Activated T-helper 9 cell treated with anti-CD3 and anti-CD28 coated beads, Interleukin-2, amount 50 U/mL, for 16 hours (primary cell): ENCODE results near the gene XDH.

ENCODE experiments used
- DNase-seq: peaks from one replicate; pipeline ENCODE4 v3.0.0-alpha.2; 2020; ENCODE audit warnings: low read depth

Gene XDH

DNA sequence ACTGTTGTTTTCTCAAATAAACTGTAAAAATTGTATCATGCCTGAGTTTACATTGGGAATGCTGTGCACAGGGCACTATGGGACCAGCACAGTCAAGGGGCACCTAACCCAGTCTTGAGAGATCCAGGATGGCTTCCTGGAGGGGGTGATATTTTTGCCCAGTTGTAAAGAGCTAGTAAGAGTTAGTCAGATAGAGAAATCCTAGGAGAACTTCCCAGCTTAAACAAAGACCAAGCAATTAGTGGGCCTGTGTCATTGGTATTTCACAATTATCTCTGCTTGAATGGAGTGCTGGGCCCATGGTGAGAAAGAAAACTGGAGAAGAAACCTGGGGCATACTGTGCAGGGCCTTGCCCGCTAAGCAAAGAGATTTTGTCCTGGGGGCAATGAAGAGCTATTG lies 12.2 kb downstream of the XDH start:
- no peak for DNase-seq

DNA sequence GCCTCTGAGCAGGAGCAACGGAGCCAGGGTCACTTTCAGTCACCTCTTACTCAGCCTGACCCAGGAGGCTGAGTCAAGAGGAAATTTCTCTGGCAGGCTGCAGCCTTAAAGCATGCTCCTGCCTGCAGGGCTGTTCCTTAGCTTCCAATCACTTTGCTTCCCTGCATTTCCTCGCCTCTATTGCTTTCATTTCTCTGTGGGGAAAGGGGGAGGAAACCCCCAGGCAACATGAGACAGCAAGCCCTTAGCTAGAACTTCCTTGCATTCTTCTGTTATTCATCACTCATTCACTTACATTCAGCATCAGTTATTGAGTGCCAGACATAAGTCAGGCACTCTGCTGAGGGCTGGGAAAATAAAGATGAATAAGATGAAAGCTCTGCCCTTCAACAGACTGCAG lies 13.0 kb downstream of the XDH start:
- no peak for DNase-seq

DNA sequence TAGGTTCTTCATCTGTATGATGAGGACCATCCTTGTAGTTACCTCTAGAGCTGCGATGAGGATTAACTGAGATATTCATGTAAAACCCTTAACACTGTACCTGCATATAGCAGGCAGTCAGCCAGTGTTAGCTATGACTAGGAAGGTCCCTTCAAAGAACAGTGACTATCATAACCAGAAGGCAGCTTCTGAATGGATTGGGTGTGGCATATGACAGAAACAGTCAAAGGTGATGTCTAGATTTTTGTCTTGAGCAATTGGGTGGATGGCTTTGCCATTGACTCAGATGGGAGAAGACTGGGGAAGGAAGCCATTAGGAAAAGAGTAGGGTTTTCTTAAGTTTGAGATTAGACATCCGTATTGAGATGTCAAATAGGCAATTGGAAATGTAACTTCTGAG lies 15.7 kb downstream of the XDH start:
- DNase-seq = no peak

DNA sequence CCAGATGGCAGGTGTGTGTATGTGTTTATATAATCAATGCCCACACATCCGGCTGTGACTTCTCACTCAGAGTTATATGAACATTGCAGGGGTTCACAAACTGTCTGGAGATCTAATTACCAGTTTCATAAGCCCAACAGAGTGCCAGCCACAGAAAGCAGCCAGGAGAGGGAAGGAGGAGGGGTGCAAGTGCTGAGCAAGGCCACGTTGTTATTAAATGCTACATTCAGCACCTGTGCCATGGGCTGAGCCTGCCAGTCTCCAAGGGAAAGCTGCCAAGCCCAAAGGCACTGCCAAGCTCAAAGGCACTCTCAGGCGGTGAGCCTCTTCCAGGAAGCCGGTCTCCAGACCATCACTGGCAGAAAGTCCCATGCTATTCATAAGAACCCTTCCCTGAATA lies 17.4 kb downstream of the XDH start:
- no peak for DNase-seq

DNA sequence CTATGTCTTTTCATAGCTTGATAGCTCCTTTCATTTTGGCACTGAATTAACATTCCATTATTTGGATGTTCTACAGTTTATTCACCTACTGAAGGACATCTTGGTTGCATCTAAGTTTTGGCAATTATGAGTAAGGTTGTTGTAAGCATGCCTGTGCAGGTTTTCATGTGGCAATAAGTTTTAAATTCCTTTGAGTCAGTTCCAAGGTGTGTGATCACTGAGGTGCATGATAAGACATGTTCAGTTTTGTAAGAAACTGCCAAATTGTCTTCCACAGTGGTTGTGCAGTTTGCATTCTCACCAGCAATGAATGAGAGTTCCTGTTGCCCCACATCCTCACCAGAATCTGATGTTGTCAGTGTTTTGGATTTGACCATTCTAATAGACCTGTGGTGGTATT lies 24.2 kb downstream of the XDH start:
- DNase-seq = no peak

DNA sequence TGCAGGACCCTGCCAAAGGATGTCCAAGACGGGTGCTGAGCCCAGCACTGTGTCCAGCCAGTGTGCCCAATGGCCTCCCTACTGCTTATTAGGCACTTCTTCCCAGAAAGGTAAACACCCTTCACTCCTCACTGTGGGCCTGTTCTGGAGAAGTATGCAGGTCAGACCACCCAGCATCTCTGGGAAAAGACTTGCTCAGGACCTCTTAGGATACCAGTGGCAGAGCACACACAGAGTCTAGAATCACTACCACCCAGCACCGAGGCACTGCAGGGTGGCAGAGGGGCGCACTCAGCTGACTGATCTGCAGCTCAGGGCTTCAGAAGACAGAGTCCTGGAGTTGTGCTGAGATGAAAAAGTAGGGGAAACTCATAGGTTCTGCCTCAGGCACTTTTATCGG lies 25.8 kb downstream of the XDH start:
- no peak for DNase-seq

DNA sequence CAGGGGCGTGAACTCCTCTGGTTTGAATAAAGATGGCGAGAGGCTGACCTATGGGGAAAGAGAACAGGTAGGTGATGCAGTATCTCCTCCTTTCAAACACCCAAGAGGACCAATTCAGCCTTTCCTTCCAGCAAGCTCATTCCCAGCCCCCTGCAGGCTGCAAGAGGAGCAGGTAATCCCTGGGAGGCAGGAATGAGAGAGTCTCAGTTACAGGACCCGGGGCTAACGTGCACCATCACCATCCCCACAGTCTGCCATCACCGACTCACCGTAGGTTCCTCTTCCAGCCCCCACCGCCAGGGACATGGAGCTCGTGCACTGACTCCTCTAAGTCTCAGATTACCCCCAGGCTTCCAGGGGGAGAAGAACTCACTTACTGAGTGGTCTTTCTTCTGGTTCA lies 26.7 kb downstream of the XDH start:
- DNase-seq = no peak

DNA sequence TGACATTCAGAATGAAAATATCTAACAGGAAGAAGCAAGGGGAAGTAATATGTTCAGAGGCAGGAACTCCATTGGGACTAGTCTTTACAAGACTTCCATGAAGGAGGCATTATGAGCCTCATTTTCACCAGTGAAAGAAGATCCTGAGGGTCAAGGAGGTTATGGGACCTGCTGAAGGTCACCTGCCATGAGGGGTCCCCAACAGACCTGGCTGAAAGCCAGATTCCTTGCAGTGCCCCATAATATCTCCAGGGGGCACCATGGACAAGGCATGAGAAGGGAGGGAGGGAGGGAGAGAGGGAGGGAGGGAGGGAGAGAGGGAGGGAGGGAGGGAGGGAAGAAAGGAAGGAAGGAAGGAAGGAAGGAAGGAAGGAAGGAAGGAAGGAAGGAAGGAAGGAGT lies 27.9 kb downstream of the XDH start:
- no peak for DNase-seq

DNA sequence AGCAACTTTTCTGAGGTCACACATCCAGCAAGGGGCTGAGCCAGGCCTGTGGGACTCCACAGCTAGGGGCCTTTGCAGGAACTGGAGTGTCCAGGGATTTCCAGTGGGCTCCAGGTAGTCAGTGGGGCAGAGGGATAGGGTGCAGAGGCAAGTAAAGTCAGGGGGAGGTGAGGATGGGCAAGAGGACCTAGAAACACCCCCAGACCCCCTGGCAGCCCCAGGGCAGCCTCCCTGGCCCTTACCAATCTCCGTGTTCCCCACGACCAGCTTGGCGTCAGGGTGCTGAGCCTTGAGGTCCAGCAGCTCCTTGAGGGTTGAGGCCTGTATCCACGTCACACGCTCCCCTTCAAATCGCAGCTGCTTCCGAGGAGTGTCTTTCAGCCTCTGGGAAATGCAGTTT lies 28.4 kb downstream of the XDH start:
- DNase-seq = no peak

DNA sequence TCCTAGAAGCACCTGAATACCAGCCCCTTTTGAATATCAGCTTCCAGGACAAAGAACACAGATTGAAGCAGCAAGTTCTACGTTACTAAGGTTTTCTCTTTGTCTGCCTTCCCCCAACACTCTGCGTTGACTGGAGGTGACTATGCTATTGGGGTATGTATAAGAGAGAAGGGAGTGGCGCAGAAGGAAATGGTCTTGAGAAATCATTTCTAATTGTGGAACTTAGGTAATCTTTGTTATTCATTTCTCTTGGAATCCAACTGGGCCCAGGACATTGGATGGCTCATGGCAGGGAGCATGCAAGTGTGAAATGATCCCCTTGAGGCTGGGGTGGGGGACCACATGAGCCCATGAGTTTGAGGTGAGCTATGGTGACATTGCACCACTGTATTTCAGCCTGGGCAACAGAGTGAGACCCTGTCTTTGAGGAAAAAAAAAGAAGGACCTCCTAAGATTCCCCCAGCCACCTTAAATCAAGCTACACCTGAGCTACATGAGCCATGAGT lies 29.7 kb downstream of the XDH start:
- DNase-seq = no peak

DNA sequence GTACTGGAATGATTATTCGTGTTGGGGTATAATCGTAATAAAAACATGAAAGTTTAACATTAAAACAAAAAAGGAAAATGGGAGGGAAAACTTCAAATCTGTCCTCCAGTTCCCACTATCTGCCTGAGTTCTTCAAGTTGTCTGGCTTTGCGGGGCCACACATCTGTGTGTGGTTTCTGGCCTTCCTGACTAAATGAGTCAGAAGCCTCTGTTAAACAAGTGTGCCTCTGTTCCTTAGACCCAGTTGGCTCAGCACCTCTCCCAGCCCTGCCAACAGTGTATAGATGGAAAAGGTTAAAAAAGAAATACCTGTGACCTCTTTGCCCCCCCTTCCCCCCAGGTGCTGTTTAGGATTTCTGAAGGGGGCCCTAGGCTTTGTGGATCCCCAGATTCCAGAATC lies 30.2 kb downstream of the XDH start:
- DNase-seq = no peak

DNA sequence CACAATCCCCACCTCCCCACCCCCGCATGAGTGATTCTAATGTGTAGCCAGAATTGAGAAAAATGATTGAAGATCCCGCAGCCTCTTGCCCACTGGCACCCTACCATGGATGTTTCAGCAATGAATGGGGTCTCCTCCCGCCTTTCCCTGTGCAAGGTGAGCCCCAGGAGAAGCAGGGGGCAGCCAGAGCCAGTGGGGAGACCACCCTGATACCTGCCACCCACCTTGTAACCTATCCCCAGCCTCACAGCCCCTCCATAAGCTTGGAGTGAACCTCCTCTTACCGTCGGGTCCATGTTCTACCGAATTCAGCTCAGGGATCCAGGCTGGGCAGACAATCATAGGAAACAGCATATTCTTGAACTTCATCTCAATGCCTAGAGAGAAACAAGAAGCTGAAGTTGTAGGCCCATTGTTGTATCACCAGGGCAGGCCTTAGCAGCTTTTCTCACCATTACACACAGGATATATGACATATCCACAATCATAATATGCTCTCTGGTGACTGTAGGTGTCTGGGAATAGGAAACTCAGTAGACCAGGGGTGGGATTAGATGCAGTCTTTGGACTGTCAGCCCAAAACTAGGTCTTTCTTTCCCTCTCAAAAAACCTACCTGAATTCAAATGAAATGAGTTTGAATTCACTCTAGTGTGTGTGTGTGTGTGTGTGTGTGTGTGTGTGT lies 30.9 kb downstream of the XDH start:
- DNase-seq = no peak

DNA sequence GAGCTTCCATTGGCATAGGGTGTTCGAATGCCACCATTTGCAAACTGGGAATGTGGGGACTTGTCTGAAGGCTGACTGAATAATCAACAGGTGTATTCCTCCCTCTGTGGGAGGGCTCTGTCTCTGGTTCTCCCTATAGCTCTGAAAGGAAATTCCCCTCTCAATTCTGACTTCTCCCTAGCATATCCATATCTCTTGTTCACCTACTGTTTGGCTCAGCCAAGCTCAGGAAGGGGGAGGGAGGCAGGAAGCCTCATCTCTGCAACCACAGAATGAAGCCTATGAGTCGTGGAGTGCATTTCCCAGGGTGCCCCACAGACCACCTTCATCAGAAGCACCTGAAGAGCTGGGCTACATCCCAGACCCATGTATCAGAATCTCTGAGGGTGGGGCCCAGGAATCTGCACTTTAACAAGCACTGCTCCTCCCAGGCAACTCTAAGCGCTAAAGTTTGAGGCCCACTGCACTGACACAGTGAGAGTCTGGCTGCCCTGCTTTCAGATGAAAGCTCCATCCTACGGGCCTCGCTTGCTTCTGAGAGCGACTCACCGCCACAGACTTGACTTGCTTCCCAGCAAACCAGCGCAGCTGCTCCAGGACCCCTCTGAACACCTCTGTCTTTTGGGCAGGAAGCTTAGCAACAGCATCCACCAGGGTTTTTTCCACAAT lies 32.0 kb downstream of the XDH start:
- DNase-seq = no peak

DNA sequence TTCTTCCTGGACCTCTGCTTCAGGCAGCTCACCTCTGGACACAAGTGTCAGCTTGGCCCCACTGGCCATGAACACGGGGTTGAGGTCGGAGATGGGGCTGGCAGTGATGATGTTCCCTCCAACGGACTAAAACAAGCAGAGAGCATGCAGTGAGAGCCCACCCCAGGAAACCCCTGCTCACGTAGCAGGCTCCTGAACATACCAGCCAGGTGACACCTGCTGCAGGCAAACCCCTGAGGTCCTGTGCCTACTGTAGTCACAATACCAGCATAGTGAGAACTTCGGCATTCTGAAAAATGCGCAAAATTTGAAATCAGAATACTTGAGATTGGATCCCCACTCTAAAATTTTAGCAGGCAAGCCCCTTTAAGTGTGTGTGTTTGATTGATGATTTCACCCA lies 32.9 kb downstream of the XDH start:
- no peak for DNase-seq

DNA sequence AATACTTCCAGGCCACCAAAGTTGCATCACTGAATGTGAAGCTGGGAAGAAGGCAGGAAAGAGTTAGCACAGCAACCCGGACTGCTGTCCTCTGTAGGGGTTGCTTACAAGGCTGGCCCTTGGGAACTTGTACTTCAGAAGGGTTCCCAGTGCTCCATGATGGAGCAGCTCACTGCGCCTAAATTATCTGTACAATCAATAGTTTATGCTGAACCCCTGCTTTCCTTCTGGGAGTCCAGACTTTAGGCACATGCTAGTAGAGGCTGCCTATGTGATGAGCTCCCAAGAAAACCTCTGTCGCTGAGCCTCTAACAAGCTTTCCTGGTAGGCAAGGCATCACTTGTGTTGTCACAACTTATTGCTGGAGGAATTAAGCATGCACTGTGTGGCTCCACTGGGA lies 34.3 kb downstream of the XDH start:
- no peak for DNase-seq

DNA sequence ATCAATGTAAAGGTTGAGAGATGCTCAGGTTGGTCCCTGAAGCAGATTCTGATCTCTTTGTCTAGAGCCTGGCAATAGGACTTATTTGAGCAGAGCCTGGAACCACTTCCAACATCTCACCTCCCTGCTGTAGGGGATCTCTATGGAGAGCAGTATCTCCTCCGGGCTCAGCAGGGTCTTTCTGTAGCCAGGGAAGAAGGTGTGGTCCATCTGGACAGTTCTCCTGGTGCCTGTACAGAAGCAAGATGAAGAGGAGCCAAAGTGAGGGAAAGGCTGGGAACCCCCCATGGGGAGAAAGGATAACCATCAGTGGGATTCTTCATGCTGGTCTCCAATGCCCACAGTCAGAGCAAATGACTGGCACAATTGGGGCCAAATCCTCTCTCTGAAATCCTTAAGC lies 34.8 kb downstream of the XDH start:
- DNase-seq = no peak

DNA sequence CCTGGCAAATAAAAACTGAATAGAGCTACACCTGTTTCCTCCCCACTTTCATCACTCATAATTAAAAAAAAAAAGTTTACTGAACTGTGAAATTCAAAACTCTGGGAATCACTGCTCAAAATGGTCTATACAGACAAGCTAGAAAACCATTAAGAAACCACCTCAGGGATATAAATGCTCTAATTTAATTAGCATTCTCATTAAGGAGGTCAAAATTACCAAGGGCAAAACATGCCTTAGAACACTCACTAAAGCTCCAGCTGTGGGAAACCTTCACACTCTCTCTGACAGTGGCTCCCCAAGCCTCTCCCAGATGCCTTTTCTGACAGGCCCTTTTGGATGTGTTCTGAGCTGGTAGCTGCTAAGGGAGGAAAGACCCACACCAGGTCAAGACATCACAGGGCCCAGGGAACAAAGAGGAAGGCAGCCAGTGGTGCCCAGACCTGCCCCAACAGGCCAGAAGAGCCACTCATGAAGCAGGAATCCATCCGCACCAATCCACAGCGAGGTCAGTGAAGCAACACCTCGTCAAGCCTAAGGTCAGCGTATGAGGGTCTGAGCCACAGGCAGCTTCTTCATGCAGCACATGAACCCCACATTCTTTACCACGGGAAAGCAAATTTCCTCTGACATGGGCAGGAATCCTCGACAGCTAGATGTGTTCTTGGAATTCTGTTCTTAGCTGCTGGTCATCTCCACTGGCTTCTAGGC lies 35.6 kb downstream of the XDH start:
- no peak for DNase-seq

DNA sequence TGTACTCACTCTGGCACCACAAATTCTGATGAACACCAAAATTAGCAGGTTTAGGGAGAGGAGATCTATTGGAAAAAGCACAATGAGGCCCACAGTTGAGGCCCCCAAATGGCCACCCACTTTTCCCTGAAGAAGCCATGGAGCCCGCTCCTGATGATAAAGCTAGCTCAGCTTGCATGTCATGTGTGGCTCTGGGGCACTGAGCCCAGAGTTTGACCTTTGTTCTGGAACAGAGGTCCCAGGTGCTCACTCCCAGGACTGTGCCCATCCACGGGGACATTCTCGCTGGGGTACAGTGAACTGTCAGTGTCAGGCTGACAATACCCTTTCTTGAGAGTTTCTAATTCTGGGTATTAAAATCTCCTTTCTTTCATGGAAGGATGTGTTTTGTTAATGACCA lies 36.2 kb downstream of the XDH start:
- no peak for DNase-seq

DNA sequence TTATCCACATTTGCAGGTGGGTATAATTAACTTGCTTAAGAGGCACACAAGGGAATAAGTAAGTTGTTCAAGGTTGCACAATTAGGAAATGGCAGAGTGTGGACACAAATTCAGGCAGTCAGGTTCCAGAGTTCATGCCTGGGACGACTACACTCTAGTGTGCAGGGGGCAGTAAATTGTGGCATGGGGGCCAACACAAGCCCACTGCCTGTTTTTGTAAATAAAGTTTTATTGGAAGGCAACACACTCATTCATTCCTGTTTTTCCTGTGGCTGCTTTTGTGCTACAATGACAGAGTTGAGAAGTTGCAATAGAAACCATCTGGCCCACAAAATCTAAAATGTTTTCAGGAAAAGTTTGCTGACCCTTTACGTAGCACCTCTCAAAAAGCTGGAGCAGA lies 41.4 kb downstream of the XDH start:
- DNase-seq = no peak

DNA sequence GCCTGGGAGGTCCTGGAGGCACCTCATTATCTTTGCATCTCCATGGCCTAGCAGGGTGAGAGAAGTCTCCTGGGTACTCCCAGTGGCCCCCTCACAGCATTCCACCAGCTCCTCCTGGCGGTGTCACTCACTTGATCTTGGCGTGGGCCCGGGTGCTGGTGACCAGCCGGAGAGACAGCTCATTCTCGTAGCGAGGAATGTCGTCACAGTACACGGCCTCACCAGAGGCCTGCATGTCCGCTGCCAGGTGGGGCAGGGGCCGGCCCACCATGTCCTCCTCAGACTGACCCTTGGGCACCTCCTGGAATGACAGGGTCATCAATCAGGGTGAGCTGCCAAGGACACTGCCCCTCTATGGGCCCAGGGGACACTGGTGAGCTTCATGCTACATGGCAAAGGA lies 42.4 kb downstream of the XDH start:
- no peak for DNase-seq

DNA sequence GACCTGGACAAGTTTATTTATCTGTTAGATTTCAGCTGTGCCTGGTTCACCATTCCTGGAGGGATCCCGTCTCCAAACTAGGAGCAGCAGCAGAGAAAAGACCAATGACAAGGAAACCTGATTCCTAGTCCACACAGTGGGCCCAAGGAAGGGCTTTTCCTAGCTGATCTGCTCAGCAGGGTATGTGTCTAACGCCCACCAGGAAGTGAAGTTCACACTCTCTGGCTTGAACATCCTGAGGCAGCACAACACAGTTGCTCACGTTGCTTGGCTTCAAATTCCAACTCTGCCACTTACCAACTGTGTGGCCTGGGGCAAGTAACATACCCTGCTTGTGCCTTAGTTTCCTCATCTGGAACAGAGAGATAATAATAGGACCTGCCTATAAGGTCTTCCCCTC lies 42.9 kb downstream of the XDH start:
- no peak for DNase-seq

DNA sequence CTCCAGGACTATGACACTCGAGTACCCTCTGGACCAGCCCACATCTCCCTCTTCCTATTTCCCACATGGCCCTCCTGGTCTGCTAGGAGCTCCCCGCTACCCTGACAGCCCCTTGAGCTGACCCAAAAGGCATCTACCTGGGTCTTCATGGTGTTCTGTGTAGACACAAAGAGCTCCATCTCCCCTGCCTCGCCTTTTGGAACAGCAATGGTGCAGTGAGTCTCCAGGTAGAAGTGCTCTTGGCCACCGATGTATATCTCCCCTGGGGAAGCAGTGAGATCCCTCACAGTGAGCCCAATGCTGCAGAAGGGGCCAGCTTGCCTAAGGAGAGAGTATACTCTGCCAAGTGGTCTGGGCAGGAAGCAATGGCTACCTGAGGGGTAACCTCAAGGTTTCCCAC lies 47.8 kb downstream of the XDH start:
- DNase-seq = no peak

DNA sequence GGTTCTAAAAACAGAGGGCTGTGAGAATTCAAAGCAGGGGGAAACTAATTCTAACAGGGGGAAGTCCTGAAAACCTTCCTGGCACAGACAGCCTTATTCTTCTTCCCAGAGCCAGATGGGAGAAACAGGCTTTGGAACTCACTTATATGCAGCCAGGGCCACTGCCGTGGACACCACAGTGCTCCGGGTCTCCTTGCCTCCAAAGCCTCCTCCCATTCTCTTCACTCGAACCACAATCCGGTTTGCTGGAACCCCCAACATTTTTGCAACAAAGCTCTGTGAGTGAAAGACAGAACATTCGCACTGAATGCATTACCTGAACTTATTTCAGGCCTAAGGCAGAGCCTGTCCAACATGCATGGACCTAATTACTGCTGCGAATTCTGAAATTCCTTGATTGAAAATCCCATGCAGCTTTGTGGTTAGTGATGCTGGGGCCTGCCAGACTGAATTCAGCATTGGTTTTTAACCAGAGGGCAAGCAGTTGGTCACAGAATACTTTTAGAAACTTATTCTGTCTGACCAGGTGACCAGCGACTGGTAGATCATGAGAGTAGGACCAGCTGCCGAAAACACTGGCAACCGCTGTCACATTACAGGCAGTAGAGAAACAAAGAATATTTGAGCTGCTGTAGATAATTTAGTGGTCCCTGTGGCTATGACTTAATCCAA lies 48.6 kb downstream of the XDH start:
- no peak for DNase-seq
